ENCODE data around the gene IL22. TPM values are rescaled to one million over a fixed set of nuclear protein-coding genes. Genes with fewer than 3 reads are reported as not detected.

Gene IL22
- total and polyA plus RNA-seq, 9 of the 15 experiments (the other 6 are each of a cell fraction or from before 2014, with no cell fraction given): not detected

DNA sequence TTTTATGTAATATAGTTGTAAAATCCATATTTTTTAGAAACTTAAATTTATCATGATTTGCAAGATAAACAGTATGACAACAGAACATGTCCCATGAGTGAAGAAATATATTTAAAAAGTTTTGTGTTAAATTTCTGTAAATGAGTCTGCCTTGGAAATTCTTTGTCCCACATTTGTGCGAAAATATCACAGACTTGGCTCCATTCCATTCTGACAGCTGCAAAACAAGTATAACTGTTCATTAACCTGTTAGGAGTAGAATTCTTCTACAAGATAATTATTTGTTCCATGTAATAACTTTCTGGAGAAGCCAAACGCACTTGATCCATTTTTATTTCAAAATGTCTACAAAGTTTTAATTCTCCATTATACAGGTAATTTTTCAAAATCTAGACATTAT is 40.8 kb upstream of the IL22 start:
- DNase-seq (ENCODE audit: extremely low read depth in 1 of 4, low spot score in 3 of 4): no peak
- in situ Hi-C loops (cut with MboI) (no loop called here), intact Hi-C loops (cut with micrococcal nuclease) (no loop called here)
- Histone ChIP-seq H3K4me2 (ENCODE audit: insufficient read depth, low read length) (no peak overlapping the region), H3K27ac (ENCODE audit: extremely low read depth, low read depth, low read length) (no peak overlapping the region), H4K20me1 (replicated peaks; ENCODE audit: control insufficient read depth, insufficient read depth, low read length) (no peaks in the 10 kb centered on the region), H3K79me2 (ENCODE audit: control insufficient read depth, insufficient read depth, low read length) (no peaks in the 10 kb centered on the region), H3K4me1 (replicated peaks in 1 of 2; ENCODE audit: control insufficient read depth in 2 of 2, insufficient read depth in 2 of 2, low read length in 2 of 2) (no peaks in the 10 kb centered on the region), H2AFZ (ENCODE audit: low read depth, low read length) (no peak overlapping the region), H3K9ac (ENCODE audit: insufficient read depth in 1 of 2, low read depth in 2 of 2, low read length in 2 of 2) (no peak overlapping the region), H3K9me3 (replicated peaks; ENCODE audit: control insufficient read depth, insufficient read depth, low read depth, low read length) (no peaks in the 10 kb centered on the region), H3K9me1 (ENCODE audit: control insufficient read depth, insufficient read depth, low read length) (no peaks in the 10 kb centered on the region), H3K27me3 (ENCODE audit: control insufficient read depth in 2 of 2, insufficient read depth in 2 of 2, low read length in 2 of 2) (no peaks in the 10 kb centered on the region), H3K4me3 (no peak overlapping the region), H3K36me3 (ENCODE audit: control insufficient read depth, insufficient read depth, low read length) (no peaks in the 10 kb centered on the region)
- ATAC-seq: no peak
- FAIRE-seq: no peak
- ChIA-PET CTCF (ENCODE audit: low intra/inter-chr PET ratio) (no interaction called here), POLR2A (no interaction called here)
- no TSS peak for BruUV-seq (replicated peaks)
- TF ChIP-seq, protein P1, sequence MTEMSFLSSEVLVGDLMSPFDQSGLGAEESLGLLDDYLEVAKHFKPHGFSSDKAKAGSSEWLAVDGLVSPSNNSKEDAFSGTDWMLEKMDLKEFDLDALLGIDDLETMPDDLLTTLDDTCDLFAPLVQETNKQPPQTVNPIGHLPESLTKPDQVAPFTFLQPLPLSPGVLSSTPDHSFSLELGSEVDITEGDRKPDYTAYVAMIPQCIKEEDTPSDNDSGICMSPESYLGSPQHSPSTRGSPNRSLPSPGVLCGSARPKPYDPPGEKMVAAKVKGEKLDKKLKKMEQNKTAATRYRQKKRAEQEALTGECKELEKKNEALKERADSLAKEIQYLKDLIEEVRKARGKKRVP (CRISPR knock-in tag; IDR thresholded peaks at IDR 0.05): no peak
- TF ChIP-seq ZNF766 (CRISPR knock-in tag; conservative IDR thresholded peaks at IDR 0.05) (no peak), FOXJ3 (CRISPR knock-in tag; IDR thresholded peaks at IDR 0.05) (no peak), HIVEP1 (CRISPR knock-in tag; IDR thresholded peaks at IDR 0.05) (no peak), SP2 (IDR thresholded peaks at IDR 0.05; ENCODE audit: extremely low read depth, low read depth, low read length, poor library complexity, severe bottlenecking) (no peak)
- 44% methylated on average over 2 of the region's 2 CpGs for WGBS (ENCODE audit: insufficient coverage, low coverage, missing lambda C conversion rate)

DNA sequence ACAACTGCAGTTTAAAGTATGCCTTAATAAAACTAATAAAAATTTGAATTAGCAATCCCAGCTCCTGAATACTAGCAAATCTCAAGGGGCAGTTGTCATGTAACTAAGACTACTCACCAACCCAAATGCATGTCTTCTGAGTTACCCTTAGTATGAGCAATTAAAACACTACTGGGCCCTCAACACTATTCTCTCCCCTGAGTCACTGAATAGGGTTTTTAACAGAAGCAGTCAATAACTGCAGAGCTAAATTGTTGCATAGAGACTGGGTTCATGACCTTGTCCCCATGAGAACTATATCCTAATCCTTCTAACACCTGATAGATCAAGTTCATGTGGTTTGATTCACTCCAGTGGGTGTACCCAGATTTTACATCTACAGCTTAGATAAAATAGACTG is 39.9 kb upstream of the IL22 start:
- ATAC-seq (no peak), FAIRE-seq (no peak), DNase-seq (ENCODE audit: extremely low read depth in 1 of 4, low spot score in 3 of 4) (no peak)
- no peaks in the 10 kb centered on the region for H3K9me1 ChIP-seq (ENCODE audit: control insufficient read depth, insufficient read depth, low read length)
- in situ Hi-C loops (cut with MboI) (no loop called here), intact Hi-C loops (cut with micrococcal nuclease) (no loop called here)
- H3K4me1 ChIP-seq (replicated peaks in 1 of 2; ENCODE audit: control insufficient read depth in 2 of 2, insufficient read depth in 2 of 2, low read length in 2 of 2): no peaks in the 10 kb centered on the region
- no peak overlapping the region for H3K4me3 ChIP-seq
- BruUV-seq (replicated peaks): no TSS peak
- H3K9me3 ChIP-seq (replicated peaks; ENCODE audit: control insufficient read depth, insufficient read depth, low read depth, low read length): no peaks in the 10 kb centered on the region
- H4K20me1 ChIP-seq (replicated peaks; ENCODE audit: control insufficient read depth, insufficient read depth, low read length): no peaks in the 10 kb centered on the region
- no peak overlapping the region for H3K27ac ChIP-seq (ENCODE audit: extremely low read depth, low read depth, low read length)
- no peaks in the 10 kb centered on the region for H3K36me3 ChIP-seq (ENCODE audit: control insufficient read depth, insufficient read depth, low read length)
- CTCF ChIA-PET (ENCODE audit: low intra/inter-chr PET ratio): no interaction called here
- POLR2A ChIA-PET: interaction anchor here (0.9 kb wide), 1 partner anchor 9 kb away, joined by 3 read pairs; no protein-coding TSS in a partner anchor
- H3K79me2 ChIP-seq (ENCODE audit: control insufficient read depth, insufficient read depth, low read length): no peaks in the 10 kb centered on the region
- no peak overlapping the region for H2AFZ ChIP-seq (ENCODE audit: low read depth, low read length)
- H3K9ac ChIP-seq (ENCODE audit: insufficient read depth in 1 of 2, low read depth in 2 of 2, low read length in 2 of 2): no peak overlapping the region
- H3K27me3 ChIP-seq (ENCODE audit: control insufficient read depth in 2 of 2, insufficient read depth in 2 of 2, low read length in 2 of 2): no peaks in the 10 kb centered on the region
- H3K4me2 ChIP-seq (ENCODE audit: insufficient read depth, low read length): no peak overlapping the region
- TF ChIP-seq SLC30A9 (CRISPR knock-in tag; IDR thresholded peaks at IDR 0.05) (no peak), ETS2 (tag; IDR thresholded peaks at IDR 0.05; ENCODE audit: borderline replicate concordance, poor library complexity, severe bottlenecking) (no peak), ARID1B (IDR thresholded peaks at IDR 0.05) (no peak), MTA1 (IDR thresholded peaks at IDR 0.05; ENCODE audit: borderline replicate concordance) (no peak), YY1 (IDR thresholded peaks at IDR 0.05; ENCODE audit: borderline replicate concordance in 1 of 3, control insufficient read depth in 1 of 3, extremely low read depth in 1 of 3, insufficient read depth in 3 of 3, insufficient read length in 1 of 3, insufficient replicate concordance in 2 of 3, low read depth in 1 of 3, low read length in 2 of 3) (no peak), RFX1 (IDR thresholded peaks at IDR 0.05) (no peak)
- TF ChIP-seq, protein P2, sequence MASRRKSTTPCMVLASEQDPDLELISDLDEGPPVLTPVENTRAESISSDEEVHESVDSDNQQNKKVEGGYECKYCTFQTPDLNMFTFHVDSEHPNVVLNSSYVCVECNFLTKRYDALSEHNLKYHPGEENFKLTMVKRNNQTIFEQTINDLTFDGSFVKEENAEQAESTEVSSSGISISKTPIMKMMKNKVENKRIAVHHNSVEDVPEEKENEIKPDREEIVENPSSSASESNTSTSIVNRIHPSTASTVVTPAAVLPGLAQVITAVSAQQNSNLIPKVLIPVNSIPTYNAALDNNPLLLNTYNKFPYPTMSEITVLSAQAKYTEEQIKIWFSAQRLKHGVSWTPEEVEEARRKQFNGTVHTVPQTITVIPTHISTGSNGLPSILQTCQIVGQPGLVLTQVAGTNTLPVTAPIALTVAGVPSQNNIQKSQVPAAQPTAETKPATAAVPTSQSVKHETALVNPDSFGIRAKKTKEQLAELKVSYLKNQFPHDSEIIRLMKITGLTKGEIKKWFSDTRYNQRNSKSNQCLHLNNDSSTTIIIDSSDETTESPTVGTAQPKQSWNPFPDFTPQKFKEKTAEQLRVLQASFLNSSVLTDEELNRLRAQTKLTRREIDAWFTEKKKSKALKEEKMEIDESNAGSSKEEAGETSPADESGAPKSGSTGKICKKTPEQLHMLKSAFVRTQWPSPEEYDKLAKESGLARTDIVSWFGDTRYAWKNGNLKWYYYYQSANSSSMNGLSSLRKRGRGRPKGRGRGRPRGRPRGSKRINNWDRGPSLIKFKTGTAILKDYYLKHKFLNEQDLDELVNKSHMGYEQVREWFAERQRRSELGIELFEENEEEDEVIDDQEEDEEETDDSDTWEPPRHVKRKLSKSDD (conservative IDR thresholded peaks at IDR 0.05; ENCODE audit: low read length): no peak
